T-helper 2 cell treated with Interferon-gamma antibody and Interleukin-4, amounts not matched to agents 5 μg/mL and 100 μg/mL, for 36 hours (primary cell): ENCODE data around the gene CDK16.

Experiments used
- DNase-seq: peaks from one replicate; pipeline ENCODE4 v3.0.0; 2021; ENCODE audit warnings: low spot score
- H3K27ac Mint-ChIP-seq: one replicate; pipeline ENCODE4 v1.8.0; 2021; ENCODE audit warnings: mild to moderate bottlenecking, mixed read lengths
- H3K27me3 Mint-ChIP-seq: one replicate; pipeline ENCODE4 v1.8.0; 2021; ENCODE audit warnings: low read depth, mixed read lengths
- H3K36me3 Mint-ChIP-seq: one replicate; pipeline ENCODE4 v1.8.0; 2021; ENCODE audit warnings: low read depth, mixed read lengths
- H3K4me1 Mint-ChIP-seq: one replicate; pipeline ENCODE4 v1.8.0; 2021; ENCODE audit warnings: low read depth, mixed read lengths
- H3K4me3 Mint-ChIP-seq: one replicate; pipeline ENCODE4 v1.8.0; 2022; ENCODE audit warnings: mild to moderate bottlenecking, moderate library complexity, mixed read lengths
- H3K9me3 Mint-ChIP-seq: one replicate; pipeline ENCODE4 v1.8.0; 2021; ENCODE audit warnings: mixed read lengths

CDK16 gene

DNA sequence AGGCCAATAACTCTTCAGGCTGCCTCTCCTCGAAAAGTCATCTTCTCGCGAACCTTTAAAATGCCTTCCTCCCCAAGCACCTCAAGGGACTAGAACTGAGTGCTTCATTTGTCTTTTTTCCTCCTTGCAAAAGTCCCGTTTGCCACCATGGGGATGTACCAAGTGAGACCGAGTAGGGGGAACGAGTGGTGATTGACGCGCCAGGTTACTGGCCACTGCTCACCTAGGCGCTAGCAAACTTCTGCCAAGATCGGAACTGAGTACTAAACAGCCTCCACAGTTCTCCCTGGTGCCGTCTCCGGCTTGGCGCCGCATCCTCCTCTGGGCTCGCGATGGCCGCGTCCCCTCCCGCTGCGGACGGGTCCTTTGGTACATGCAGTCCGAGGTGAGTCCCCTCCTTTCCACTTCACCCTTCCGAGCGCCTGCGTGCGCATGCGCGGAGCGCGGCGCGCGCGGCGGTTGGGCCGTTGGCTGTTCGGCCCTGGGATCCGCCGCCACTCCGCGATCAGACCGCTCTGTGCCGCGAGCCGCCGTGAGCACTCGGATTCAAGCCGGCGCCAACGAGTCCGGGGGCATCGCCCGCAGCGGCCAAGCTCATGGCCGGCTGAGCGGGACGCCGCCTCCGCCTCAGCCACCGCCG is at the start of gene CDK16:
Gene CDK16, plus strand, starts transcription at position 402 of the 640 bp plus-strand sequence. CDS start 4,877 bp downstream, outside the sequence.
- Mint-ChIP-seq H3K9me3 (no peaks in the 10 kb centered on the region), H3K27me3 (no peaks in the 10 kb centered on the region), H3K36me3 (peaks cover 38% of the 10 kb centered on the region), H3K4me3 (peak within 1 kb of the TSS; percentile 95), H3K4me1 (peaks cover 26% of the 10 kb centered on the region), H3K27ac (peak within 1 kb of the TSS; percentile 99)
- DNase-seq: peak; percentile 75

DNA sequence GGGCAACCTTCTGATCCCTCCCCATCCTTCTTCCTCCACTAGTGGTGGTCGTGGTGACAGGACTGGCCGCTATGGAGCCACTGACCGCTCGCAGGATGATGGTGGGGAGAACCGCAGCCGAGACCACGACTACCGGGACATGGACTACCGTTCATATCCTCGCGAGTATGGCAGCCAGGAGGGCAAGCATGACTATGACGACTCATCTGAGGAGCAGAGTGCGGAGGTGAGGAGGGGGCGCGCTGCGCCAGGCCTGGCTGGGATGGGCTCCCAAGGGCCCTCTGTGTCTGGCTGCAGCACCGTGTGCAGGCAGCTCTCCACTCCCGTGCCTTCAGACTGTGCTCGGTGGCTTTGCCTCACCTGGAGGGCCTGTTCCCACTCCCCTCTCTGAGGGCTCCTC is 49.2 kb upstream of the CDK16 start:
- no peaks in the 10 kb centered on the region for H3K27me3 Mint-ChIP-seq
- H3K27ac Mint-ChIP-seq: no peak overlapping the region
- no peak overlapping the region for H3K4me3 Mint-ChIP-seq
- peaks cover 18% of the 10 kb centered on the region for H3K36me3 Mint-ChIP-seq
- DNase-seq: no peak
- H3K4me1 Mint-ChIP-seq: no peaks in the 10 kb centered on the region
- H3K9me3 Mint-ChIP-seq: no peaks in the 10 kb centered on the region

DNA sequence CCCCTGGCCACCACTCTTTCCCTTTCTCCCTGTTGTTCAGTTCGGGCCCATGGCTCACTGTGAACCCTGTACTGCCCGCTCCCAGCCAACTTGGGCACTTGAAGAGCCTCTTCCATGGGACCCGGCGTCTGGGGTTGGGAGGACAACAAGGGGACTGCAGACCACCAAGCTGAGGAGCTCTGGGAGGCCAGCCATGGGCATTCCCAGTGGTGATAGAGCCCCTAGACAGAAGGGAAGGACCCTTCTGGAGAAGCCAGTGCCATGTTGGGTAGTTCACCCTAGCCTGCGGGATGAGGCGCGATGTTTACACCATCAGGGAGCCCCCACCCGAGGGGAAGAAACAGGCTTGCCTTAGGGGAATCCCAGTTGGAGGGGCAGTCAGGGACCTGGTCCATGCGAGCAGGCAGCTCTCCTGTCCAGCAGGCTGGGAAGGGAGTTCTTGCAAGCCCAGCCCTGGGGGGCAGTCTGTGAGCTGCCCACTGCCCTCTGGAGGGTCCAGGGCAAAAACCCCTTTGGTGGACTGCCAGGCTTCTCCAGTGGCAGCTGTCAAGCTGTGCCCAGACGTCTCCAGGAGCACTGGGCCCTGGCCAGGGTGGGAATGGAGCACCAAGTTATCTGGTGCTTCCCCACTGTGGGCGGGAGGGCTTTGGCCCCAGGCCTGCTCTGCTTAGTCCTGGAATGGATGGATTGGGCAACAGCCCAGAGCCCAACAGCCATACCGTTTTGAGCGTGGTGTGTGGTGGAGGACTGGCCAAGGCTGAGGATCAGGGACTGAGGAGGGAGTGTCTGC is 48.6 kb upstream of the CDK16 start:
- no peaks in the 10 kb centered on the region for H3K9me3 Mint-ChIP-seq
- H3K27me3 Mint-ChIP-seq: no peaks in the 10 kb centered on the region
- peaks cover 11% of the 10 kb centered on the region for H3K36me3 Mint-ChIP-seq
- H3K27ac Mint-ChIP-seq: no peak overlapping the region
- no peak for DNase-seq
- H3K4me1 Mint-ChIP-seq: no peaks in the 10 kb centered on the region
- no peak overlapping the region for H3K4me3 Mint-ChIP-seq

DNA sequence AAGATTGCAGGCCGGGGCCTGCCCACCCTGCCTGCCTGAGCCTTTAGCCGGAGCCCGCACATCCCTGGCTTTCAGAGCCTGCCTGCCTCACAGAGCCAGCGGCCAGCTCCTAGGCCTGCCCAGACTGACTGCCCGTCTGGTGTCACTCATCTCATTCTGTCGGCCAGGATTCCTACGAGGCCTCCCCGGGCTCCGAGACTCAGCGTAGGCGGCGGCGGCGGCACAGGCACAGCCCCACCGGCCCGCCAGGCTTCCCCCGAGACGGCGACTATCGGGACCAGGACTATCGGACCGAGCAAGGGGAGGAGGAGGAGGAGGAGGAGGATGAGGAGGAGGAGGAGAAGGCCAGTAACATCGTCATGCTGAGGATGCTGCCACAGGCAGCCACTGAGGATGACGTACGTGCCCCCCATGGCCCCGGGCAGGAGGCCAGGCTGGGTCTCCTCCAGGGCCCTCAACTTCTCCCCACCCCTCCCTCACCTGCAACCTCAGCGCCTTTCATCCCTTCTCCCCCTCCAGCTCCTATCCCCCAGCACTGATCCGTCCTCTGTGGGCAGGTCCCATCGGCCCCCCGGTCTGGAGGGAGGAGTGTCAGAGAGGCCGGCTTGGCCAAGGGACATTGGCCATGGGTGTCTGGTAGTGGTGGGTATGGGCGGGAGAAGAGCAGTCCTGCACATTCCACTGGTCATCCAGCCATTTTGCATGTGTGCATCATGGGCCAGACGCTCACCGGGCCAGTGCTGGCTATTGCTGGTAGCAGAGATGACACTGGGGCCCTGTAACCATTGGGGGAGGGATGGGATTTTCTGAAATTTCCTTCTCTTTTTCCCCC is 47.4 kb upstream of the CDK16 start:
- no peaks in the 10 kb centered on the region for H3K4me1 Mint-ChIP-seq
- H3K36me3 Mint-ChIP-seq: peaks cover 12% of the 10 kb centered on the region
- H3K27ac Mint-ChIP-seq: no peak overlapping the region
- no peak overlapping the region for H3K4me3 Mint-ChIP-seq
- H3K9me3 Mint-ChIP-seq: no peaks in the 10 kb centered on the region
- DNase-seq: no peak
- no peaks in the 10 kb centered on the region for H3K27me3 Mint-ChIP-seq

DNA sequence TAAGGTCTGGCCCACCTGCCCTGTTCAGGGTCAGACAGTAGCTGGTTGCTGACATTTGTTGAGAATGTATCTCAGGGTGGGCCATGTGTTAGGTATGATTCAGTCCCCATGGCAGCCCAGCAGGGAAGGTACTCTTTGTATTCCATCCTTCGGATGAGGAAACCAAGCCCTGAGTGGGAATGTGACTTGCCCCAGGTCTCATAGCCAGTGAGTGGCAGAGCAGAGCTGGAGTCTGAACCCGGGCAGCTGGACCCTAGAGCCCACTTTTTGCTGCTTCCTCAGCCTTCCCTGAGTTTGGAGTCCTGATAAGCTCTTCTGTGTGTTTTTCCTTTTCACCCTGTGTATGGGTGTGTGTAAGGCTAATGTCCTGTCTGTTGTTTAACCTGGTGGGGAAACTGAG is 46.5 kb upstream of the CDK16 start:
- Mint-ChIP-seq H3K4me3 (no peak overlapping the region), H3K4me1 (peaks cover 1% of the 10 kb centered on the region), H3K36me3 (peaks cover 15% of the 10 kb centered on the region), H3K27ac (no peak overlapping the region), H3K27me3 (no peaks in the 10 kb centered on the region), H3K9me3 (no peaks in the 10 kb centered on the region)
- DNase-seq: no peak

DNA sequence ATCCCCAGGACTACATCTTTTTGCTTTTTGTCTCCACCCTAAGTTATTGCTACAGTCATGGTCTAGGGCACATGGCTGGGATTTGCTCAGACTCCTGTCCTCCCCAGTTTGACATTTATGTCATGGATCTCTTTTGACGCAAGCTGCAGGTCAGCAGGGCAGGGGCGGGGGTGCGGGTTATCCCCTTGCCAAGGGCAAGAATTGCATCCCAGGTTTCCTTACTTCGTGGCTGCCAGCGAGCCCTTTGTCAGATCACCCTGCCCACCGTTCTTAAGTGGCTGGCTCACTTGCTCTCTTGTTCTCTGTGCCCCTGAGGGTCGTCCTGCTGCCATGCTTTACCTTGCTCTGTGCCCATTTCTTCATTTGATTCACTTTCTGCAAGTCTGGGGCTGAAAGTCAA is 45.9 kb upstream of the CDK16 start:
- H3K27me3 Mint-ChIP-seq: no peaks in the 10 kb centered on the region
- H3K4me3 Mint-ChIP-seq: no peak overlapping the region
- peaks cover 1% of the 10 kb centered on the region for H3K4me1 Mint-ChIP-seq
- no peaks in the 10 kb centered on the region for H3K9me3 Mint-ChIP-seq
- H3K36me3 Mint-ChIP-seq: peaks cover 15% of the 10 kb centered on the region
- no peak overlapping the region for H3K27ac Mint-ChIP-seq
- DNase-seq: no peak

DNA sequence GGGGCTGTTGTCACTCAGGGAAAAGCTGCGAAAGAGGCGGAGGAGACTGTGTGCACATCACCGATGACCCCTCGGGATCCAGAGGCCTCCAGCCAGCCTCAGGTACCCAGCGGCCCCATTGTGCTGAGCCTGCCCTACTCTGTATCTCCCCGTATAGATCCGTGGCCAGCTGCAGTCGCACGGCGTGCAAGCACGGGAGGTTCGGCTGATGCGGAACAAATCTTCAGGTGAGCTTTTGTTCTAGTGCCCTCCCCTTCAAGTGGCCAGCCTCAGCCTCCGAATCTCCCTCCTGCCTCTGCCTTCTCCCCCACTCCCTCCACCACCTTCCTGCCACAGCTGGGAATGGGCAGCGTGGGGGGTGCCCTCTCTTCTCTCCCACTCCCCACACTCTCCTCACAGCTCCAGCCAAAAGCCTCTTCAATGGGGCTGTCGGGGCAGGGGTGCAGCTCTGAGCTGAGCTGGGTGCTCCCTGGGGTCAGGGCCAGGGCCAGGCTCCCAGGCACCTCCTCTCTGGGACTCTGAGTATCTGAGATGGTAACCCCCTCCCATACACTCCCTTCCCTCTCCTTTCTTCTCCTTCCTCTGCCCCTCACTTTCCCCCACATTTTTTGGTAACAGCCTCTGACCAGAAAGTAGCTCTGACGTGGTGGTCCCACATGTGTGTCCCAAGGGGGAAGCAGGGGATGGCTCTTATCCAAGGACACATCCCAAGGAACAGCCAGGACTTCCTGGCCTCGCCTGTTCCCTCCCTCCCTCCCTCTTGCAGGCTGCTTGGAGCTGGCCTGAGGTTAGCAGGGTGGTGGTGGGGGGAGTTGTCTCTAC is 45.3 kb upstream of the CDK16 start:
- Mint-ChIP-seq H3K4me3 (no peak overlapping the region), H3K27me3 (no peaks in the 10 kb centered on the region), H3K4me1 (peaks cover 1% of the 10 kb centered on the region), H3K36me3 (peaks cover 20% of the 10 kb centered on the region), H3K9me3 (no peaks in the 10 kb centered on the region), H3K27ac (no peak overlapping the region)
- DNase-seq: no peak

DNA sequence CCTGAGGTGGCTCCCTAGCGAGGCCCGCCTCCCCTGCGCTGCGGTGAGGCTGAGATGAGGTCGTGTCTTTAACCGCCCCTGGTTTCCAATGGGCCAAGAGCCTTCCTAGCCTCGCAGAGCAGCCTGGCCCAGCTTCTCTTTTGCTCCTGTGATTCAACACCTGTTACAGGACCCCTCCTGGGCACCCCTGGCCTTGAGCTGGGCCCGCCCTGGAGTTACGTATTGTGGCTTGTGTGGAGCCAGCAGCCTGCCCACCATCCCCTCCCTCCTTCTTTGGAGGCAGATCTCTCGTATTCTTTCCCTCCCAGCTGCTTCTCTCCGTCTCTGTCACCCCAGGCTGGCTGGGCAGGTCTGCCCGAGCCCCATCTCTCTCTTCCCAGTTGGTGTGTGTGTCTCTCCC is 44.1 kb upstream of the CDK16 start:
- no peak overlapping the region for H3K4me3 Mint-ChIP-seq
- DNase-seq: no peak
- no peaks in the 10 kb centered on the region for H3K9me3 Mint-ChIP-seq
- H3K4me1 Mint-ChIP-seq: peaks cover 1% of the 10 kb centered on the region
- no peaks in the 10 kb centered on the region for H3K27me3 Mint-ChIP-seq
- no peak overlapping the region for H3K27ac Mint-ChIP-seq
- H3K36me3 Mint-ChIP-seq: peaks cover 22% of the 10 kb centered on the region

DNA sequence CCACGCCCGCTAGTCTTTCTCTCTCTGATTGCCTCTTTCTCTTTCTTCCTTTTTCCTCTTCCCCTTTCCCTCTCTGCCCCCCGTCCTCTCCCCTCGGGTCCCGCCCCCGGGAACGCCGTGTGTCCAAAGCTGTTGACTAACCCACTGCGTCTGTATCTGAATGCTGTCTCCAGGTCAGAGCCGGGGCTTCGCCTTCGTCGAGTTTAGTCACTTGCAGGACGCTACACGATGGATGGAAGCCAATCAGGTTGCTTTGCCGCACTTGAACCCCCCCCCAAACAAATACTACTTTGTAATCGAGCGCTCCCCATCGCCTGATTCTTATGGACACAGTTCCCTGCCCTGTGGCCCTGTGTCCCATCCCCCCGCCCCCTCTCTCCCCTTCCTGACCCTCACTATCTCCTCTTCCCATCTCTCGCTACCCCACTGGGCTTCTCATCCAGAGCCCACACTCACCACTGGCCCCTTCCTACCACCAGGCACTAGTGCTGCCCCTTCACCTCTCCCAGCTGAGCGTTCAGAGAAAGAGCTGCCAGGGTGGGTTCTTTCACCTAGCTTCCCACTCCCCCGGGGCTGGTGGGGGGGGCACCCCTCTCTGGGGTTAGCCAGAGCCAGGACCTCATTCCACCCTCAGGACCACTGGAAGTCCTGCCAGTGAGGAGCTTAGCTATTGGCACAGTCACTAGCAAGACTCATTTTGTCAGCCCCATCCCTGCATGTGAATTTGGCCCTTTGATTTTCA is 43.5 kb upstream of the CDK16 start:
- peaks cover 1% of the 10 kb centered on the region for H3K4me1 Mint-ChIP-seq
- H3K27me3 Mint-ChIP-seq: no peaks in the 10 kb centered on the region
- DNase-seq: no peak
- peaks cover 22% of the 10 kb centered on the region for H3K36me3 Mint-ChIP-seq
- no peak overlapping the region for H3K4me3 Mint-ChIP-seq
- H3K9me3 Mint-ChIP-seq: no peaks in the 10 kb centered on the region
- no peak overlapping the region for H3K27ac Mint-ChIP-seq

DNA sequence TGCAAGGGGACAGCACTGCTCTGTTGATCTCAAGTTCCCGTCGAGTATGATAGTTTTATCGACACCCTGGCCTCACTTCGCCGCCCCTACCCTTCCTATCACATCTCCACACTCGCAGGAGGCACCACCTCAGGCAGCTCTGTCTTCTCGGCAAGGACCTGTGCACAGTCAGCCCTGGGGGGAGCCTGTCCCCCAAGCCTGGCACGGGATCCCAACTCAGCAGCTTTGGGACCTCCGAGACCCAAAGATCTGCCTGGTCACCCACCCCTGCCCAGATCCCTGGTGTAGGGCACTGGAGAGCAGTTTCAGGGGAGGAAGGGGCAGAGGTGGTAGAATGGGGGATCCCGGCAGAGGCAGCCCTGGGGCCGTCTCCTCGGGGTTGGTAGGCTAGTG is 42.9 kb upstream of the CDK16 start:
- no peak overlapping the region for H3K27ac Mint-ChIP-seq
- no peak overlapping the region for H3K4me3 Mint-ChIP-seq
- H3K27me3 Mint-ChIP-seq: no peaks in the 10 kb centered on the region
- peaks cover 26% of the 10 kb centered on the region for H3K36me3 Mint-ChIP-seq
- H3K9me3 Mint-ChIP-seq: no peaks in the 10 kb centered on the region
- DNase-seq: no peak
- peaks cover 1% of the 10 kb centered on the region for H3K4me1 Mint-ChIP-seq

DNA sequence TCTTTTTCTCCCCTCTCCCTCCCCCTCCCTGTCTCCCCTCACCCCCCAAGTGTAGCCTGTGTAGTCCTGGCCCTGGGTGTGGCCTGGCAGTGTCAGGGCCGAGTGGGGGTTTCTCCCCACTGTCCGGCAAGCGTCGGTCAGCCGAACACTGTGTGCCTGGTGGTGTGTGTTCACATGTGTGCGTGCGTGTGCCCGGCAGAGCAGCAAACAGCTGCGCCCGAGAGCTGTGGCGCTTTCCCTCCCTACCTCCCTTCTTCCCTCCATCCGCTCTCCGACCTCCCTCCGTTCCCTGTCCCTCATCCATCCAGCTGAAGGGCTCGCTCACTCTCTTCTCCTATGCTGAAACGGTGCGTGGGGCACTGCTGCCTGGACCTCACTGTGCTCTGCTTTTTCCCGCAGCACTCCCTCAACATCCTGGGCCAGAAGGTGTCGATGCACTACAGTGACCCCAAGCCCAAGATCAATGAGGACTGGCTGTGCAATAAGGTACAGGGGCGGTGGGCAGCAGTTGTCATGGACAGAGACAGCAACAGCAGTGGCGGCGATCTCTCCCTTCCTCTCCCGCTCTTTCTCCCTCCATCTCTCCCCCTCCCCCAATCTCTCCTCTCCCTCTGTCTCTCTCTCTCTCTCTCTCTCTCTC is 42.3 kb upstream of the CDK16 start:
- peaks cover 1% of the 10 kb centered on the region for H3K4me1 Mint-ChIP-seq
- H3K9me3 Mint-ChIP-seq: no peaks in the 10 kb centered on the region
- no peak for DNase-seq
- H3K27ac Mint-ChIP-seq: no peak overlapping the region
- H3K27me3 Mint-ChIP-seq: no peaks in the 10 kb centered on the region
- H3K4me3 Mint-ChIP-seq: no peak overlapping the region
- peaks cover 28% of the 10 kb centered on the region for H3K36me3 Mint-ChIP-seq

DNA sequence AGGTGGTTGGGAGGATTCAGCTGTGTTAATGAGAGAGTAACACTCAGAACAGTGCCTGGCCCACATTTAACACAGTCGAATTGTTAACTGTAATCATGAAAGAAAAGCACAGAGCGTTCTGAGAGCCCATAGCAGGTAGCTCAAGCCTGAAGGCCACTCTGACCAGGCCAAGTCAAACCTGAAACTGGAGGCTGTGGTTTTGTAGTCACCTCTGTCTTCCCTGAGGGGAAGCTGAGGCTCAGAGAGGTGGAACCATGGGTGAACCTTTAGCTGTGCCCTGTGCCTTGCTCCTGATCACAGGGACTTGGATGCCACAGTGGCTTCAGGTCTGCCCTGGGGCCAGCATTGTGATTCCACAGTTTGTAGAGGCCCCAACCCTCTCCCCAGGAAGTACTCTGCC is 41.4 kb upstream of the CDK16 start:
- DNase-seq: no peak
- no peak overlapping the region for H3K27ac Mint-ChIP-seq
- no peaks in the 10 kb centered on the region for H3K27me3 Mint-ChIP-seq
- H3K36me3 Mint-ChIP-seq: peaks cover 24% of the 10 kb centered on the region
- H3K9me3 Mint-ChIP-seq: no peaks in the 10 kb centered on the region
- peaks cover 1% of the 10 kb centered on the region for H3K4me1 Mint-ChIP-seq
- no peak overlapping the region for H3K4me3 Mint-ChIP-seq

DNA sequence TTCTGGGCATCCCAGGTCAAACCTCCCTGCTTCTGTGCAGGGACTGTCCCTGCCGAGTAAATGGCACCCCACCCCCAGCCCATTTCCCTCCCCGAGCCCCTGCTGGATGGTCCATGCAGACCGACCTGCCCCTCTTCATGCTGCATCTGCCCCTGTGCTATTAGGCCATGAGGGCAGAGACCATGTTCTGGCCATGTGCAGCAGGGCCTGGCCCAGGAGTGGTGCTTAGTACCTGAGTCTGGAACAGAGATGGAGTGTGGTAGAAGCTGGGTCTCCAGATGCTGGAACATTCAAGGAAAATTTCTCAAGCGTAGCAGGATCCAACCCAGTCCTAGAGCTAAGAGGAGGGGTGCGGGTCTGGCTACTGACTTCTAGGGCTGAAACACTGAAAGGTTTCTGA is 40.1 kb upstream of the CDK16 start:
- no peak for DNase-seq
- Mint-ChIP-seq H3K36me3 (peaks cover 26% of the 10 kb centered on the region), H3K9me3 (no peaks in the 10 kb centered on the region), H3K4me3 (no peak overlapping the region), H3K4me1 (peaks cover 1% of the 10 kb centered on the region), H3K27ac (no peak overlapping the region), H3K27me3 (no peaks in the 10 kb centered on the region)
